ENCODE results near the gene ZFP92.

GRCh38 chrX:153412746-153413720 lies 1.8 kb downstream of the ZFP92 start:
- no peak; the same call in 1 of the 2 replicates for TF ChIP-seq CTCF (conservative IDR thresholded peaks at IDR 0.05)
- no peak for TF ChIP-seq ZFX (IDR thresholded peaks at IDR 0.05)

Measured in C4-2B (cell line).